NCI-H2107 (cell line): ENCODE measurements around the gene TTBK2.
"Not testable (repeated sequence)": the region's sequence is repeated elsewhere in the genome, so short reads cannot be mapped to it uniquely, and the experiment has no call there.

Experiments used
- DNase-seq: peaks from one replicate; lab custom pipeline; 2025; lab: John Stamatoyannopoulos, UW

The TTBK2 gene

DNA sequence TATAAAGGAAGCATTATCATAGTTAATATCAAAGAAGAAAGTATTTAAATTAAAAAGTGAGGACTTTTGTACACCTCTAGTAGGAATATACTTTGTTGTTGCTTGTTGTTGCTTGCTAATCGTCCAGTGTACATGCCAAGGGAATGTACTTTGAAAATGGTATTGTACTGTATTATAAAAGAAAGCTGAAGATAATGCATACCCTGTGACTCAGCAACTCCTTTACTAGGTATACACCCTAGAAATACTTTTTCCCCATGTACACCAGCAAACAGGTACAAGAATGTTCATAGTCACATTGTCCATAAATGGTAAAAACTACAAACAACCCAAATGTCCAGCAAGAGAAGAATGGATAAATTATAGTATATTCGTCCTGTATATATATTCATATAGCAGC is 12.0 kb downstream of the TTBK2 start:
- DNase-seq = no peak

DNA sequence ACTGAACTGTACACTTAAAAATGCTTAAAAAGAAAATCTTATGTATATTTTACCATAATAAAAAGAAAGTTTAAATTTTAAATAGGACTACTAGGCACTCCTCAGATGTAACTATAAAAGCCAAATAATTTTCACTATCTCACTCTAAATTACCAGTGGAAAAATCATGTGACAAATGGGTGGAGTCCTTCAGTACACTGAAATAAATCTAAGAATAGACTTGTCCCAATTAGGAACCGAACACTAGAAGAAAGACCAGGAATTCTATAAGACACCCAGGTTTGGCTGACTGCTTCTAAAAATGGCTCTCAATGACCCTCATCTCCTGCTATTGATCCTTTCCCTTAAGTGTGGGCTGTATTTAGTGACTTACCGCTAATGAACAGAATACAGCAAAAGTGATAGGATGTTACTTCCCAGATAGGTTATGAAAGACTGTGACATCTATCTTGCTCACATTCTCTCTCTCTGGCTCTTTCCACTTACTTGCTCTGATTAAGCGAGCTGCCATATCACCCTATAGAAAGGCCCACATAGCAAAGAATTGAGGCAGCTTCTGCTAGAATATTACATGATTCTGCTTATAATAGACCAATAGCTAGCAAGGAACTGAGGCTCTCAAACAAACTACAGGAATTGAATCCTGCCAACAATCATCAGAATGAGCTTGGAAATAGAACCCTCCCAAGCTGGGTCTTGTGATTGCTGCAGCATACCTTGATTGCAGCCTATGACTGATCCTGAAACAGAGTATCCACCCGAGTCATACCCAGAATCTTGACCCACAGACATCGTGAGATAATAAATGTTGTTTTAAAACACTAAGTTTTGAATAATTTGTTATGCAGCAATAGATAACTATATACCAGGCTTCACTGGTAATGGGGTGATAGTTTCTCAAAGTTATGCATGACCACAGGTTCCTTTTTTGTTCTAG is 16.9 kb downstream of the TTBK2 start:
- no peak for DNase-seq

DNA sequence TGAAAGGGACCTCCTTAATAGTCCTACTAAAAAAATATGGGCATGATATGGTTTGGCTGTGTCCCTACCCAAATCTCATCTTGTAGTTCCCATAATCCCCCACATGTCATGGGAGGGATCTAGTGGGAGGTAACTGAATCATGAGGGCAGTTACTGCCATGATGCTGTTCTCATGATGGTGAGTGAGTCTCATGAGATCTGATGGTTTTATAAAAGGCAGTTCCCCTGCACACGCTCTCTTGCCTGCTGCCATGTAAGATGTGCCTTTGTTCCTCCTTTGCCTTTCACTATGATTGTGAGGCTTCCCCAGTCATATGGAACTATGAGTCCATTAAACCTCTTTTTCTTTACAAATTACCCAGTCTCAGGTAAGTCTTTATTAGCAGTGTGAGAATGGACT is 26.7 kb downstream of the TTBK2 start:
- not testable (repeated sequence) for DNase-seq

DNA sequence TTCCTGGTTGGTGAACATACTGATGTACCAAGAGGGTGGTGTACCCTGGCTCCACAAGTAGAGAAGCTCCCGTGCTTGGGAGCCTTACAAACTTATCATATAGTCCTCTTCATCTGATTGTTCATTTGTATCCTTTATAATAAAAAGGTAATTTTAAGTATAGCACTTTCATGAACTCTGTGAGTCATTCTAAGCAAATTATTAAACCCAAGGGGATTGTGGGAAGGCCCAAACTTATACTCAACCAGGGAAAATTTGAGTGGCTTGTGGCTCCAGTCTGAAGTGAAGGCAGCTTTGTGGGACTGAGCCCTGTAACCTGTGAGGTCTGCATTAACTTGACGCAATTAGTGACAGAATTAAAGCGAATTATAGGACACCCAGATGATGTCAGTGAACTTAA is 29.0 kb downstream of the TTBK2 start:
- DNase-seq = no peak

DNA sequence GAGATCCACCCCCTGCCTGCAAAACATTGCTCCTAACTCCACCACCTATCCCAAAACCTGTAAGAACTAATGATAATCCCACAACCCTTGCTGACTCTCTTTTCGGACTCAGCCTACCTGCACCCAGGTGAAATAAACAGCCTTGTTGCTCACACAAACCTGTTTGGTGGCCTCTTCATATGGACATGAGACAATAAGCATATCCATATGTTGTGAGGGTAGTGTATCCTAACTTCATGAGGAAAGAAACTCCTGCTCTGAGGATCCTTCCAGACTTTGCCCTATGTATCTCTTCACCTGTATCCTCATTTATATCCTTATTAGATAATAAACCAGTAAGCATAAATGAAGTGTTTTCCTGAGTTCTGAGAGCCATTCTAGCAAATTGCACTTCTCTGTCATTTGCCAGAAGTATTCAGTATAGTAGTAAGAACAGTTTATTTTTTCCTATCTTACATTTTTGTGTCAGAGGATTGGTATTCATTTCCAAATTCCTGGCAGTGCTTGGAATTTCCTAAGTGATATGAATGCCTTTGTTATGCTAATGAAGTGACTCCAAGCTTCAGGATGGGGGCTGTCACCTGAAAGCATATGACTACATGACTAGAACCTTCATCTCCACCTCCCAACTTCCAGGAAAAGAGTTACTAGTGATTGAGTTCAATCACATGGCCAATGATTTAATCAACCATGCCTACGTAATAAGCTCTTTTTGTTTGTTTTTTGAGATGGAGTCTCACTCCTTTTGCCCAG is 30.2 kb downstream of the TTBK2 start:
- no peak for DNase-seq

DNA sequence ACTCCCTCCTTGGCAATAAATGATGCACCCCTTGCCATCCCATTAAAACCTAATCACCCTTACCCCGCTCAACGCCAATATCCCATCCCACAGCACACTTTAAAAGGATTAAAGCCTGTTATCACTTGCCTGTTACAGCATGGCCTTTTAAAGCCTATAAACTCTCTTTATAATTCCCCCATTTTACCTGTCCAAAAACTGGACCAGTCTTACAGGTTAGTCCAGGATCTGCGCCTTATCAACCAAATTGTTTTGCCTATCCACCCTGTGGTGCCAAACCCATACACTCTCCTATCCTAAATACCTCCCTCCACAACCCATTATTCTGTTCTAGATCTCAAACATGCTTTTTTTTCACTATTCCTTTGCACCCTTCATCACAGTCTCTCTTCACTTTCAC is 33.2 kb downstream of the TTBK2 start:
- DNase-seq = not testable (repeated sequence)

DNA sequence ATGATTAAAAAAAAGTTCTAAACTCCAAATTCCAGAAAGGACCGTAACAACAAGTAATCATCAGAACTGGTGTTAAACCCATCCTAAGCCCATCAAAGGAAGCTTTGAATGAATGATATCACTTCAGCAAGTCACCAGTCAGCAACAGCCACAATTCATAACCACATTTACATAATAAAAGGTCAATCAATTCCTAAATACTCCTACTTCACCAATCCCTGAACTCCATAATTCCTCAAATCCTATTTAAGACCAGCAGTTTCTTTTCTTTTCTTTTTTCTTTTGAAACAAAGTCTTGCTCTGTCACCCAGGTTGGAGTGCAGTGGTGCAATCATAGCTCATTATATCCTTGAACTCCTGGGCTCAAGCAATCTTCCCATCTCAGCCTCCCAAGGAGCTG is 40.5 kb downstream of the TTBK2 start:
- DNase-seq = no peak

DNA sequence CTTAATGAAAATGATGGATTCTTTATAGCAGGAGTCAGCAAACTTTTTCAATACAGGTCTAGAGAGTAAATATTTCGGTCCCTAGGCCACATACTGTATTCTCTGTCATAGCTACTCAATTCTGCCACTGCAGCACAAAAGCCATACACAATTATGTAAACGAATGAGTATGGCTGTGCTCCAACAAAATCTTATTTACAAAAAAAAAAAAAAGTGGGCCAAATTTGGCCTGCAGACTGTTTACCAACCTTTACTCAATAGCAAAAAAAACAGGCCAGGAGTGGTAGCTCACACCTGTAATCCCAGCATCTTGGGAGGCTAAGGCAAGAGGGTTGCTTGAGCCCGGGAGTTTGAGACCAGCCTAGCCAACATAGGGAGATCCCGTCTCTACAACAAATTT is 41.1 kb downstream of the TTBK2 start:
- no peak for DNase-seq

DNA sequence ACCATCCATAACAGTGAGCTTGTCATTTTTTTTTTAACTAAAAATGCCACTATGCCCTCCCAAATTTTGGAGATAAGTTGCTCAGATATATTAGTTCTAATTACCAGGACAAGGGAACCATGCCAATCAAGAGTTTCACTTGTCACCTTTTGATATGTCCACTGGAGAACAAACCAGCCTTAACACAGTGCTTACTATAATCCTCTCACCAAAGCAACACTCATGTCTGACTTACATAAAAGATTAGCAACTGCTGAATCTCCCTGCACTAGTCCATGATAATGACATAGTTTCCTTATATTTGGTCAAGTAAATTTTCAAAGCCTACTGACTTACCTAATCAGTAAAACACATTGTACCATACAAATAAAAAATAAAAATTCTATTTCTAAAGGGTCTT is 44.4 kb downstream of the TTBK2 start:
- DNase-seq = no peak

DNA sequence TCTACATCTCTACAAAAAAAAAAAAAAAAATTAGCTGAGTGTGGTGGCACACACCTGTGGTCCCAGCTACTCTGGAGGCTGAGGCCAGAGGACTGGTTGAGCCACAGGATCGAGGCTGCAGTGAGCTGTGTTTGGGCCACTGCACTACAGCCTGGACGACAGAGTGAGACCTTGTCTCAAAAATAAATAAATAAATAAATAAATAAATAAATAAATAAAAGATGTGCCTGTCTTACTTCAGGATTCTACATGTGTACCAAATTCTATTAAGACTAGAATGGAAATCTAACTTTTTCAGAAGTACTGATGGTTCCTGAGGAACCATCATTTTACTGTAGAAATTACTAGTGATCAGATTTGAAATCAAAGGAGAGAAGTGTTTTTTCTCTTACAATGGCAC is 51.9 kb downstream of the TTBK2 start:
- DNase-seq = no peak

DNA sequence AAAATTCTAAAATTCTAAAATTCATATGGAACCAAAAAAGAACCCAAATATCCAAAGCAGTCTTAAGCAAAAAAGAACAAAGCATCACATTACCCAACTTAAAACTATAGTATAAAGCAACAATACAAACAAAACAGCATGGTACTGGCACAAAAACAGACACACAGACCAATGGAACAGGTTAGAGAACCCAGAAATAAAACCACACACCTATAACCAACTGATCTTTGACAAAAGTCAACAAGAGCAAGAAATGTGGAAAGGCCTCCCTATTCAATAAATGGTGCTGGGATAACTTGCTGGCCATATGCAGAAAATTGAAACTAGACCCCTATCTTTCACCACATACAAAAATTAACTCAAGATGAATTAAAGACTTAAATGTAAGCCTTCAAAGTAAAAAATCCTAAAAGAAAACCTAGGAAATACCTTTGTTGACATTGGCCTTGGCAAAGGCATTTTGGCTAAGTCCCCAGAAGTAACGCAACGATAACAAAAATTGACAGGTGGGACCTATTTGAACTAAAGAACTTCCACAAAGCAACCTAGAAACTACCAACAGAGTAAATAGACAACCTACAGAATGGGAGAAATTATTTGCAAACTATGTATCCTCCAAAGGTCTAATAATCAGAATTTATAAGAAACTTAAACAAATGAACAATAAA is 56.9 kb downstream of the TTBK2 start:
- DNase-seq = no peak

DNA sequence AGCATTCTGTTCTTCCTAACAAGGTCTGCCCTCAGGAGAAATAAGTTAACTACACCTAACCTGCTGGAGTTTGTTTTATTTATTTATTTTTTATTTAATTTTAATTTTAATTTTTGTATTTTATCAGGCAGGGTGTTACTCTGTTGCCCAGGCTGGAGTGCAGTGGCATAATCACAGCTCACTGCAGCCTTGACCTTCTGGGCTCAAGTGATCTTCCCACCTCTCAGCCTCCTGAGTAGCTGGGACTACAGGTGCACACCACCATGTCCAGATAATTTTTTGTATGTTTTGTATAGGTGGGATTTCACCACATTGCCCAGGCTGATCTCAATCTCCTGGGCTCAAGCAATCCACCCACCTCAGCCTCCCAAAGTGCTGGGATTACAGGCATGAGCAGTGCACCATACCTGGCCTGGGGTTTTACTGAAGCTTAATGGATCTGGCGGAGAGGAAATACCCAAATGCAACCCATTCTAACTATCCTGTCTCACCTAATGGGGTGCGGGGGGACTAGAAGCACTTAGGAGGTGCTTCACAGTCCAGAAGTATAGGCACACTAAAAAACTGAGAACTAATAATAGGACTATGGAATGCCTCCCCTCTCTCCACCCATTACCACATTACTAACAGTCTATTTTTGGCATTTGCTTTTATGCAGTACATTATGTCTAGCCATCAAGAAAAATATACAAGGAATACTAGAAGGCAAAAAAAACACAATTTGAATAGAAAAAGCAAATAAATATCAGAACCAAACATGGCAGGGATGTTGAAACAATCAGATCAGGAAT is 61.4 kb downstream of the TTBK2 start:
- no peak for DNase-seq

DNA sequence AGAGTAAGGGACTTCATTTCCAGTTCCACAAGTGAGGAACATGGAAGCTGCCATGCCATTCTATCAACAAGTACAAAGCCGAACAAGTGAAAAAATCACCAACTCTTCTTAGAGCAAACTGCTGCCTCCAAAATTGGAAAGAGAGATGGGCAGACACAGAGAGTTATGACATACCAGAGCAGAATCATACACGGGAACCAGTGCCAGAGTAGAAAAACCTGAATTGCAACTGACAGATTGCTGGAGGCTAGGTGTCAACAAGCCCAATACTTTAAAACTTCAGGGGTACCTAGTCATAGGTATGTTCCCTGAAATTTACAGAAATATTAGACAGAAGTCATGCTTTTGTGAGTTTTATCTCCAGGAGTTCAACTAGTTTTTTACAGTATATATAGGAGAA is 62.0 kb downstream of the TTBK2 start:
- no peak for DNase-seq

DNA sequence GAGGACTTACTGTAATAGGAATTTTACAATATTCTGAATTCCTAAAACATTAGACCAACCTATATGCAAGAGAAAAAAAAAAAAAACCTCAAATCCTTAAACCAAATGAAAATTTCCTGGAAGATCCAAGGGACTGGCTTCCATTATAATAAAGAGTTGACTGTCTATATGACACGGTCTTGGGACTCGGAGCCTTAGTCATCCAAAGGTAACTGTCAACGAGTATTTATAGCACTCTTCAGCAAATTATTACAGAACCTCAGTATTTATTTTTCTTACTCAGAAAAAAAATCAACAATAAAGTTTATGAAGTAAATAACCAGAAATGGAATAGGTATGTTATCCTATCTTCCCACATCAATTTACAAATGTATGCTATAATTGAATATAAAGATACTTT is 66.0 kb downstream of the TTBK2 start:
- no peak for DNase-seq

DNA sequence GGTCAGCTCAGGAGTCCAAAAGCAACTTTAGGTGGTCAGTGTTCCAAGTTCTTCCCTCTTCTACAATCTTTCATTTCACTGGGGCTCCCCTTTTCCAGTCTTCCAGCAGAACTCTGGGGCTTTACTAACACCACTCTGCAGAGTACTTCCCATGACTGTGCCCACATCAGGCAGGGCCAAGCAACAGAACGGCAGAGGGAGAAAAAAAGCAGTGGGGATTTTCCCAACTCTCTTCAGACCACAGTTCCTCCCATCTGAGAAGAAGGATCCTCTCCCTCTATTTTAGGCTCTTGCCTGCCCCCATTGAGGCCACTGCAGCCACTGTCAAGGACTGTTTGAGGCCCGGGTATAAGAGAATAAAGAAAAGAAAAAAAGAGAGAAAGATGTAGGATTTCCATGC is 70.7 kb downstream of the TTBK2 start:
- DNase-seq = no peak

DNA sequence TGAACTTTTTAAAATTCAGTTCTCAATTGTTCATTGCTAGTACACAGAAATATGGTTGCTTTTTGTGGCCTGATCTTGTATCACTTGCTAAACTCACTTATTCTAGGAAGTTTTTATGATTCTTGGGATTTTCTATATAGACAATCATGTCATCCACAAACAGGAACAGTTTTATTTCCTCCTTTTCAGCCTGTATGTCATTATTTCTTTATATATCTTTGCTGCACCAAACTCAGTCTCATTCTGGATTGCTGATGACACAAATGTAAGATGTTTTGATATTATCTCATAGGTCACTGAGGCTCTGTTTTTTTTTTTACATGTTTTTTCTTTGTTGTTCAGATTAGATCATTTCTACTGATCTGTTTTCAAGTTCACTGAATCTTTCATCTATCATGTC is 71.7 kb downstream of the TTBK2 start:
- DNase-seq = no peak

DNA sequence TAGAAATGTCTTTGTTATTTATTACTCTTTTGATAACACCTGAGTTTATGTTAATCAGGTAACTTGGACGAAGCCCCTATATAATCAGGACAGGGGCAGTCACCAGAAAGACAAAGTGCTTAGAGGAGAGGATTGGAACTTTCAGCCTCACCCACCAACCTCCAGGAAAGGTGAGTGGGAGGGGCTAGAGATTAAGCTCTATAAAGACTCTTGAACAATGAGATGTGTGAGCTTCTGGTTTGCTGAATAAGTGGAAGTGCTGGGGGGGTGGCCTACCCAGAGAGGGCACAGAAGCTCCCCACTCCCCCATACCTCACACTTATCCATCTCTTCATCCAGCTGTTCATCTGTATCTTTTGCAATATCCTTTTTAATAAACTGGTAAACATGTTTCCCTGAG is 73.9 kb downstream of the TTBK2 start:
- no peak for DNase-seq

DNA sequence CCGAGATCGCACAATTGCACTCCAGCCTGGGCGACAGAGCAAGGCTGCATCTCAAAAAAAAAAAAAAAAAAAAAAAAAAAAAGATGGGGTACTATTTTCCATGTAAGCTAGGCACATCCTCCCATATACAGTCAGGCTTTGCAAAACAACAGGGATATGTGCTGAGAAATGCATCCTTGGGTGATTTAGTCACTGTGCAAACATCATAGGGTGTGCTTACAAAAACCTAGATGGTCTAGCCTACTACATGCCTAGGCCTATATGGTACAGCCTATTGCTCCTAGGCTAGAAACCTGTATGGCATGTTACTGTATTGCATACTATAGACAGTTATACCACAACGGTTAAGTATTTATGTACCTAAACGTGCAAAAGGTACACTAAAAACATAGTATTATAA is 75.0 kb downstream of the TTBK2 start:
- DNase-seq = no peak

DNA sequence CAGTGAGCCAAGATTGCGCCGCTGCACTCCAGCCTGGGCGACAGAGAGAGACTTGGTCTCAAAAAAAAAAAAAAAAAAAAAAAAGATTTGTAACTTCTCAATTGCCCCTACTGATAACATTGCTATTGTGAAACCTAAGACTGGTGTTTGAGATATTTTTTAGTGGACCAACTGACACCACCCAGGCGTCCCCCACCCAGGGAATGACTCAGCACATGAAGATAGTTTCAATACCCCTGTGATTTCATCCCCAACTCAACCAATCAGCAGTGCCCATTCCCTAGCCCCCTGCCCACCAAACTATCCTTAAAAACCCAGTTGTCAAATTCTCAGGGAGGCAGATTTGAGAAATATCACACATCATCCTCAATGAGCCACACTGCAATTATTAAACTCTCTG is 76.9 kb downstream of the TTBK2 start:
- no peak for DNase-seq

DNA sequence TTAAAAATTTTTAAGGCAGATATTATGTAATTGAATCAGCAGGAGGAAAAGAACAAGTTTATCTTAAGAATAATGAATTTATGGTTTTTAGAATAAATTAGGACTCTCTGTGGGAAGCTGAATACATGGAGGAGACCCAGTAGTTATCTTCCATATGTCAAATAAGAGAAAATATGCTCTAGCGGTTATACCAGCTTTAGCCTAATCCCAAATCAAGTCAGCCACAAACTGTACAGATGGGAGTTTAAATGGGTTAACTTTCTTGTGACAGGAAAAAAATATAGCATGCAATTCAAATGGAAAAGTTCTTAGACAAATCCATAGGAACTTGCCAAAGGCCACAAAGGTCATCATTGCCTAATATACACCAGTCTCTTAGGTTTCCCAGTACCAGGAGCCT is 84.3 kb downstream of the TTBK2 start:
- DNase-seq = no peak

DNA sequence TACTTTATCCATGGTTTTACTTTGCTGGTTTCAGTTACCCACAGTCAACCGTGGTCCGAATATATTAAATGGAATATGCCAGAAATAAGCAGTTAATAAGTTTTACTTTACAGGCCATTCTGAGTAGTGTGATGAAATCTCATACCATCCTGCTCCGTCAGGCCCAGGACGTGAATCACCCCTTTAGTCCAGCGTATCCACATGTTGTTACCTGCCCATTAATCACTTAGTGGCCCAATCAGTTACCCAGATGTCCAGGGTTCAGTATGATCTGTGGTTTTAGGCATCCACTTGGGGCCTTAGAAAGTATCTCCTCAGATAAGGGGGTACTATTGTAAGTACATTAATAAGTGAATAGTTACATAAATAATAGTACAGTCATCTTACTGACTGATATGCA is 88.0 kb downstream of the TTBK2 start:
- no peak for DNase-seq

DNA sequence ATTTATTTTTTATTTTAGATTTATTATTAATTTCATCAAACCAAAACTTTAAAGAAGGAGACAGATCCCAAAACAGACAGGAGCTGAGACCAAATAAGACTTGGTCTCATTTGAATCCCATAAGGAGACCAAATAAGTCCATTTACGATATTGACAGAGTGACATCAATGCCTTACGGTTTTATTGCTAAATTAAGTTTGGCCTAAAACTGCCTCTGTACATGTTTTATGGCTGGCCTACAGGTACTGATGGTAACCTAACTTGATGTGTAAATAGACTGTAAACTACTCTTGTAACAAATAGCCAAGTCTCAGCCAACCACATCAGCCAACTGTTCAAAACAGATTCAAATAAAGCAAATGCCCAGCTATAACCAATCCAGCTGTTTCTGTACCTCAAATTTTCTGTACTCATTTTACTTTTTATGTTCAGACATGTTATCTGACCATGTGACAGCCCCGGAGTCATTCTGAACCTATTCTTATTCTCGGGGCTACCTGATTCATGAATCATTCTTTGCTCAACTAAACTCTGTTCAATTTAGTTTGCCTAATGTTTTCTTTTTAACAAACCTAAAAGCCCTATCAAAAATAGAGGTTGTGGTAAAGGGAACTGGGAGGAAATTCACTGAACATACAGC is 94.2 kb downstream of the TTBK2 start:
- DNase-seq = no peak
